Gastrocnemius medialis (tissue), 4 donors: ENCODE results near the gene GFER.

Experiments
- CTCF ChIP-seq, 5 experiments: fragments of 450-650 bp in 3 of 5; fragments of 200-600 bp in 2 of 5; sonication (generic) in 2 of 5; IDR thresholded peaks in 4 of 5; conservative IDR thresholded peaks in 1 of 5; 1 replicate in 4 of 5; 2 replicates in 1 of 5; pipeline ENCODE4 v1.5.1; 2016 to 2019; ENCODE audit warnings: antibody characterized with exemption in 5 of 5, mild to moderate bottlenecking in 3 of 5, moderate library complexity in 3 of 5
- POLR2A ChIP-seq, 2 donors: fragments of 450-650 bp; IDR thresholded peaks; one replicate each; pipeline ENCODE4 v1.6.1; 2017; ENCODE audit warnings: antibody characterized with exemption in 2 of 2, mild to moderate bottlenecking in 2 of 2, moderate library complexity in 2 of 2

- TF ChIP-seq POLR2A (IDR thresholded peaks at IDR 0.05) (no peak), CTCF (IDR thresholded peaks at IDR 0.05 in 4 of 5, conservative IDR thresholded peaks at IDR 0.05 in 1 of 5) (no peak)
Measured at GRCh38 chr16:1999866-2000514, 16.0 kb downstream of the GFER start.
